Lung (tissue), 16 donors: ENCODE measurements around the gene NLRP14. TPM values are rescaled to one million over a fixed set of nuclear protein-coding genes. Genes with fewer than 3 reads are reported as not detected.
A peak's percentile ranks its signal among the peaks of the same experiment; 100 is the strongest.

ENCODE experiments used
- ATAC-seq: fragments of 200-7000 bp; cut with Tn5 transposase; one replicate; pipeline ENCODE4 v1.9.1; 2020; ENCODE audit warnings: moderate number of reproducible peaks; ENCODE audit not compliant: insufficient read depth, low FRiP score
- DNase-seq, 3 donors: peaks; one replicate each; pipeline ENCODE4 v3.0.0-alpha.2; 2013 to 2017
- H3K27ac ChIP-seq, 2 donors: one replicate each; pipeline ENCODE4 v1.5.1; 2013; ENCODE audit warnings: mild to moderate bottlenecking in 2 of 2, moderate library complexity in 2 of 2, control low read depth in 1 of 2, inconsistent platforms in 1 of 2, low read depth in 1 of 2, low read length in 1 of 2
- H3K27me3 ChIP-seq, 3 donors: one replicate each; pipeline ENCODE4 v1.5.1; 2013; ENCODE audit warnings: low read length in 2 of 3; ENCODE audit not compliant: control insufficient read depth in 3 of 3, insufficient read depth in 3 of 3
- H3K36me3 ChIP-seq, 4 donors: one replicate each; pipeline ENCODE4 v1.5.1; 2013; ENCODE audit warnings: low read length in 4 of 4, mild to moderate bottlenecking in 1 of 4, moderate library complexity in 1 of 4; ENCODE audit not compliant: control insufficient read depth in 4 of 4, insufficient read depth in 4 of 4
- H3K4me1 ChIP-seq, 5 donors: one replicate each; pipeline ENCODE4 v1.5.1; 2013; ENCODE audit warnings: low read length in 5 of 5, mild to moderate bottlenecking in 2 of 5, moderate library complexity in 1 of 5; ENCODE audit not compliant: control insufficient read depth in 5 of 5, insufficient read depth in 5 of 5
- H3K4me3 ChIP-seq: one replicate; pipeline ENCODE4 v1.5.1; 2013; ENCODE audit warnings: mild to moderate bottlenecking, control low read depth, moderate library complexity
- H3K9ac ChIP-seq, 2 donors: one replicate each; pipeline ENCODE4 v1.5.1; 2013; ENCODE audit warnings: low read length in 2 of 2, control low read depth in 1 of 2; ENCODE audit not compliant: insufficient read depth in 1 of 2
- H3K9me3 ChIP-seq, 4 donors: one replicate each; pipeline ENCODE4 v1.5.1; 2013; ENCODE audit warnings: low read length in 3 of 4, mild to moderate bottlenecking in 1 of 4, moderate library complexity in 1 of 4; ENCODE audit not compliant: control insufficient read depth in 4 of 4, insufficient read depth in 3 of 4
- WGBS, 2 donors: extraction: QIAGEN DNeasy Blood & Tissue Kit; methylation state at CpG; one replicate each; pipeline ENCODE4 v1.1.7; 2013; 5-methylcytosine and 5-hydroxymethylcytosine counted together
- long read RNA-seq, 5 donors: transcript quantifications; one replicate each; lab custom pipeline, GENCODE V29; 2026
- polyA plus RNA-seq, 2 donors: library from polyadenylated mRNA; stranded (reverse); fragments of 200-250 nt; gene quantifications; one replicate each; pipeline ENCODE4 v1.2.1, GENCODE V29; 2013
- total RNA-seq, 2 donors: library from RNA; depleted of rRNA in 1 of 2; stranded (reverse); fragments of >200 nt in 1 of 2; gene quantifications; one replicate each; pipeline ENCODE4 v1.2.1, GENCODE V29; 2014 to 2021
- TF ChIP-seq, protein P1 (sequence below): IDR thresholded peaks from 2 replicates; pipeline ENCODE4 v1.5.1; 2012; ENCODE audit warnings: mild to moderate bottlenecking; ENCODE audit errors: control extremely low read depth, extremely low read depth
- donor health status: control.
- donor health status: control.
- donor health status: Bipolar disorder and iron deficiency.
- donor health status: healthy.
- donor health status: DM: yes; HTN: yes; CAD: no.

NLRP14 gene
- total RNA-seq, result under 1 TPM; 0.15 to 0.31 TPM
- under 1 TPM in 1 of 2 donors, not detected in 1; 0.01 TPM for polyA plus RNA-seq
- long read RNA-seq, donor 1, result 0 reads
- long read RNA-seq, donor 2, result 0 reads
- long read RNA-seq, donor 3, result 0 reads
- long read RNA-seq, donor 4, result 0 reads
- long read RNA-seq, donor 5, result 0 reads

GRCh38 chr11:7020183-7020917 is at the start of gene NLRP14, which contains the start of gene ZNF214:
Gene NLRP14 (plus strand): TSS chr11:7020479. CDS start chr11:7038587, 18,108 bp downstream.
Gene ZNF214 (minus strand): TSS chr11:7020346. CDS start chr11:7002835, 17,511 bp downstream.
- peak within 1 kb of the TSS; percentile 72 to 96 for H3K9ac ChIP-seq
- peak; percentile 94 for ATAC-seq
- peaks cover 0 to 6% (median 0%) of the 10 kb centered on the region in 3 donors for H3K27me3 ChIP-seq
- no peaks in the 10 kb centered on the region for H3K36me3 ChIP-seq
- 4 to 5% methylated on average over 46 to 47 of the region's 47 CpGs for WGBS, 2 donors
- peak within 1 kb of the TSS; percentile 65 for H3K4me3 ChIP-seq
- H3K27ac ChIP-seq, result peak within 1 kb of the TSS in 1 of 2 donors; percentile 92
- peak; percentile 98 for DNase-seq
- peaks cover 0 to 3% (median 0%) of the 10 kb centered on the region in 4 donors for H3K9me3 ChIP-seq
- H3K4me1 ChIP-seq, result peaks cover 0 to 17% (median 0%) of the 10 kb centered on the region in 5 donors
- TF ChIP-seq, protein P1, sequence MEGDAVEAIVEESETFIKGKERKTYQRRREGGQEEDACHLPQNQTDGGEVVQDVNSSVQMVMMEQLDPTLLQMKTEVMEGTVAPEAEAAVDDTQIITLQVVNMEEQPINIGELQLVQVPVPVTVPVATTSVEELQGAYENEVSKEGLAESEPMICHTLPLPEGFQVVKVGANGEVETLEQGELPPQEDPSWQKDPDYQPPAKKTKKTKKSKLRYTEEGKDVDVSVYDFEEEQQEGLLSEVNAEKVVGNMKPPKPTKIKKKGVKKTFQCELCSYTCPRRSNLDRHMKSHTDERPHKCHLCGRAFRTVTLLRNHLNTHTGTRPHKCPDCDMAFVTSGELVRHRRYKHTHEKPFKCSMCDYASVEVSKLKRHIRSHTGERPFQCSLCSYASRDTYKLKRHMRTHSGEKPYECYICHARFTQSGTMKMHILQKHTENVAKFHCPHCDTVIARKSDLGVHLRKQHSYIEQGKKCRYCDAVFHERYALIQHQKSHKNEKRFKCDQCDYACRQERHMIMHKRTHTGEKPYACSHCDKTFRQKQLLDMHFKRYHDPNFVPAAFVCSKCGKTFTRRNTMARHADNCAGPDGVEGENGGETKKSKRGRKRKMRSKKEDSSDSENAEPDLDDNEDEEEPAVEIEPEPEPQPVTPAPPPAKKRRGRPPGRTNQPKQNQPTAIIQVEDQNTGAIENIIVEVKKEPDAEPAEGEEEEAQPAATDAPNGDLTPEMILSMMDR, result no peak

DNA sequence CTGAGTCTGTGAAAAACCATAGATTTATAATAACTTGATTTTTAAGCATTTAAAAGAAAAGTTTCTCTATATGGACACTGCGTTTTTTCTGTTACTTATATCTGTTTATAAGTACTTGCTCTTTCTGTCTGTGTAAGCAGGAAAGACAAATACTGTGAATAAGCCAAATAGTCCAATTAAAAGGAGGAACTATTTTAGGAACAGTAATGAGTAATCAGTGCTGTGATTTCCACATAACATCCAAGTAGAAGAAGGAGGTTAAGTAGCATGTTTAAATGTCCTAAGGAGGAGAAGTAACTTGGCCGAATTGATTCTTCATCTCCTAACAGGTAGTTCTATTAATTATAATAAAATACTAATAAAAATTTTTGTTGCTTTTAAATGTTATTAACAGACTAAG is 40.9 kb upstream of the NLRP14 start:
- WGBS, 2 donors, result 67 to 77% methylated on average over 2 of the region's 2 CpGs
- no peak overlapping the region for H3K9ac ChIP-seq
- no peak for ATAC-seq
- no peak overlapping the region for H3K27ac ChIP-seq
- DNase-seq, result no peak
- H3K9me3 ChIP-seq, result no peaks in the 10 kb centered on the region
- no peaks in the 10 kb centered on the region for H3K27me3 ChIP-seq
- H3K4me1 ChIP-seq, result no peaks in the 10 kb centered on the region
- no peak overlapping the region for H3K4me3 ChIP-seq
- TF ChIP-seq, protein P1, result no peak
- H3K36me3 ChIP-seq, result no peaks in the 10 kb centered on the region

- H3K27me3 ChIP-seq, result no peaks in the 10 kb centered on the region
- DNase-seq (no peak), ATAC-seq (no peak)
- no peaks in the 10 kb centered on the region for H3K9me3 ChIP-seq
- H3K9ac ChIP-seq, result no peak overlapping the region
- H3K27ac ChIP-seq, result no peak overlapping the region
- TF ChIP-seq, protein P1, result no peak
- WGBS, 2 donors, result 62 to 68% methylated on average over 1 of the region's 1 CpG
- no peak overlapping the region for H3K4me3 ChIP-seq
- no peaks in the 10 kb centered on the region for H3K4me1 ChIP-seq
- no peaks in the 10 kb centered on the region for H3K36me3 ChIP-seq
Measured at GRCh38 chr11:6986487-6986886, 33.8 kb upstream of the NLRP14 start.
